Medulla oblongata (tissue), 1 donor: ENCODE data around the gene TNFSF11.
"Not testable (repeated sequence)": the region's sequence is repeated elsewhere in the genome, so short reads cannot be mapped to it uniquely, and the experiment has no call there.

Experiments
- DNase-seq: peaks from one replicate; pipeline ENCODE4 v3.0.0-alpha.2; 2015; ENCODE audit errors: extremely low spot score

TNFSF11 gene, protein sequence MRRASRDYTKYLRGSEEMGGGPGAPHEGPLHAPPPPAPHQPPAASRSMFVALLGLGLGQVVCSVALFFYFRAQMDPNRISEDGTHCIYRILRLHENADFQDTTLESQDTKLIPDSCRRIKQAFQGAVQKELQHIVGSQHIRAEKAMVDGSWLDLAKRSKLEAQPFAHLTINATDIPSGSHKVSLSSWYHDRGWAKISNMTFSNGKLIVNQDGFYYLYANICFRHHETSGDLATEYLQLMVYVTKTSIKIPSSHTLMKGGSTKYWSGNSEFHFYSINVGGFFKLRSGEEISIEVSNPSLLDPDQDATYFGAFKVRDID

DNA sequence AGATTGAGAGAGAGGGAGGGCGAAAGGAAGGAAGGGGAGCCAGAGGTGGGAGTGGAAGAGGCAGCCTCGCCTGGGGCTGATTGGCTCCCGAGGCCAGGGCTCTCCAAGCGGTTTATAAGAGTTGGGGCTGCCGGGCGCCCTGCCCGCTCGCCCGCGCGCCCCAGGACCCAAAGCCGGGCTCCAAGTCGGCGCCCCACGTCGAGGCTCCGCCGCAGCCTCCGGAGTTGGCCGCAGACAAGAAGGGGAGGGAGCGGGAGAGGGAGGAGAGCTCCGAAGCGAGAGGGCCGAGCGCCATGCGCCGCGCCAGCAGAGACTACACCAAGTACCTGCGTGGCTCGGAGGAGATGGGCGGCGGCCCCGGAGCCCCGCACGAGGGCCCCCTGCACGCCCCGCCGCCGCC lies at the start of gene TNFSF11:
Gene TNFSF11, plus strand, starts transcription at position 142 of the 400 bp plus-strand sequence. Its CDS starts 152 bp downstream, at position 294.
- no peak for DNase-seq

DNA sequence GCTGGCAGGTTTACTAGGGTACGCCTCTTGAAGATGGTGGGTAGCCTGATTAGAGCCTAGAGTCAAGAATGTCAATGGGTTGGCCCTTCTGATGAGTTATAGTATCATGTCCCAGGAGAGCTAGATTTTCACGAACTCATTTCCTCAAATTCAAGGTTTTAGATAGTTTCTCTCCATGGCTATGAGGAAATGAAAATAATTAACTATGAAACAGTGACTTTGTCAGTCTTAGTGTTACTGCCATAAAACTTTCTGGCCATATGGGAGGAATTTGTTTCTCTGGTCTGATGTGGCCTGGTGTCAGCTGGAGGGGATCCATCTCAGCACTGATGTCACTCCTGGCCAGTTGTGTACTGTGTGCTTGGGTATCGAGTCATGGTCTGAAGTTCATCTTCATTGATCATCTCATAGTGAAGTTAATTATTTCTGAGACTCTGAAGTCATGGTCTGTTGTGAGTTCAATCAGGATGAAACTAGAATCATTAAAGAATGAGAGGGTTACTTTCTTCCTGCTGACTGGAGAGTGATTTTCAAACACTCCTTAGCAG lies 49.4 kb upstream of the TNFSF11 start:
- no peak for DNase-seq

DNA sequence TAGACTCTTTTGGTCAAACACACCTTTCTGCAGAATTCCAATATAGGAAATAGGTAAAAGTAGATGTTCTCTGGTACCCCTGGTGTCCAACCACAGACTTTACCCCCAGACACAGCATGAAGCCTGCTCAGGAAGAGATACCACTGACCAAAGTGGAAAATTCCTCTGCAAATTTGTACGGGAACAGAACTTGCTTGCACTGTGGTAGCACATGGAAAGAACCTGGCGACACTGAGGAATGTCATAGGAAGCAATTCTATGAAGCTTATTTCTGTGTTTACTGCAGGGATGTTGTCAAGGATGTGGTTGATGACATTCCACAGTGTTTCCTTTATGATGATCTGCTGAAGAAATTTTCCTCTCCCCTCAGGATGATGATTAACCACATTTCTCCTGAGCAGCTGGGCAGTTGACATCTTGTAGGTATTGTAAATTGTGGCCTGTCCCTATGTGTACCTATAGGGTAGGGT lies 48.9 kb upstream of the TNFSF11 start:
- no peak for DNase-seq

DNA sequence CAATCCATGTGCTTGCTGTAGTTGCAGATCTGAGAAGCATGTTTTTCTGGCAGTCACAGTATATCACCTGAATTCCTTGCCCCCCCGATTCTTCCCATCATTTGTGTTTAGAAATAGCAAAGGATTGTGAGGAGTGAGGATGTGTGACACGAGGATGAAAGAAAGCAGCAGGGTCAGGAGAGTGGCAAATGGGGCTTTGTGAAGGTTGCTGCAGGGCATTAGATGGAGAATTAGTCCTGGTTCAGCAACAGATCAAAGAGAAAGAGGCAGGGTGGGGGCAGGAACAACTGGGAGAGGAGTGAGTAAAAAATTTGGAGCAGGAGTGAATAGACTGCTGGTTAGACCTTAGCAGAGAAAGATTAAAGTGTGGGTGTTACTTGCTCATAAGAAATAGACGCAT lies 47.7 kb upstream of the TNFSF11 start:
- no peak for DNase-seq

DNA sequence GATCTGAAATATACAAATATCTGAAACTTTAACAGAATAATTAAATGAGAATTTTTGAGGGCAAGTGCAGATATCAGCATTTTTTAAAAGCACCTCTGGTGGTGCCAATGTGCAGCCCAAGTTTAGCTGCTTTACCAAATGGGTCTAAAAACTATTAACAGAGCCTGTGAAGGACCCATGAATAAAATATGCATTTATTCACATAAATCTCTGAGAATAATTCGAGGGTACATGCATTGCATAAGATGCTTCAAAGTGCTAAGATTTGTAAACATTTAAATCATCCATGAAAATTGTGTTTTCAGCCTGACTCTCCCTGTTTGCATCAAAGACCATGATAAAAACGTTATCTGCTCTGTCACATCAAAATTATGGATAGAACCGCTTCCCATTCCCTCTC lies 47.1 kb upstream of the TNFSF11 start:
- DNase-seq, result no peak

DNA sequence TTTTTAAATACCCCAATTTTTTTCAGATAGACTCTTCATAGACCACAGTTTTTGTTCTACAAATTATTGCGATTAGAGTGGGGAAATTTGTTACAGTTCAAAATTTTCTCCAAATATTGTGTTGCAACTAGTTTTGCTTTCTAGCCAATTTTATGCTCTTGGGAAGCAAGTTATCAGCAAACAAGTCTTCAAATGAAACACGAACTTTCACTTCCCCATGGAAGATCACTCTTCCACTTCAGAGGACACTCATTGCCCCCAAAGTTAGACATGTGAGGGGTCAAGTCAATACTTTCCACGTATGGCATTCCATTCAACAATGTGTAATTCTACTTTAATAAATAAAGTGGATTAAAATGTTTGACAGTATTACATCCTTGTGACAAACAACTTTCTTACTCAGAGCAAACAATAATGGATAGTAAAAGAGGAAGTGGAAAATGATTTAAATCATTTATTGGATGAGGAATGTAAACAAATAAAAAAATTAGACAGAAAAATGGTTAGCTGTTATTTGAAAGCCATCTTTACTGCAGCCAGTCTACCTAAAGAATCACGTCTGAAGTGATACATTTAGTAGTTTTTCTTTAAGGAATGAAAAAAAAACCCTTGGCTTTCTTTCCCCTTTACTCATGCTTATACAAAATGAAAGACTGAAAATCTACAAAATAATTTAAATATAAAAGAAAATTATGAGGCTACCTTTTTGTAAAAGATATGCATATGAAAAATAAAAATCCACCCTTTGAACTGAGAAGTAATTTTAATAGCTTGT lies 41.2 kb upstream of the TNFSF11 start:
- peak; percentile 57 for DNase-seq

DNA sequence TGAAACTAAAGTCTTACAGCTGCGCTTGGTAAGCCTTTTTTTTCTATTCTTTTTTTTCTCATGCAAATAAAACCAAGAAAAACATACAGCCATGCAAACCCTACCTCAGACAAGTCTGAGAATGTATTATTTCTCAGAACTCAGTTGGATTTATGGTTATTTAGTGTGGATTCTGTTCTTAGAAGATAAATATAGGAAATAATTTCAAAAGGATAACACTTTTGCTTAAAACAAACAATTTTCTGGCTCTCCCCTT lies 40.7 kb upstream of the TNFSF11 start:
- no peak for DNase-seq

DNA sequence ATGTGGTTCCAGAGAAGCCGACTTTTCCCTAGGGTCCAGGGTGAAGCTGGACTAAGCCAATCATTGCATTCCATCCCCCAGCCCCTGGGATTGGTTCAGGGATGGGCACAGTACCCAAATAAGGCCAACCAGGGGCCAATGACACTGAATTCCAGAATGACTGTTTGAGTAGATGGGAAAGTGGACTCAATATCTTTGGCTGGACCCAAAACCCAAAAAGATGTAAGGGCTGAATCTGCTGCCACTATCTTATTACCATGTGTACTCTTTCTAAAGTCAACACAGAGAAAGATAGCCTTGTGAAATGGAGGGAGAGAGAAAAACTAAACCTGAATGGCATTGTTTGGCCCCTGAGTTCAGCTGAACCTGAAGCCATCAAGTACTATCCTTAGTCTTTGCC lies 39.2 kb upstream of the TNFSF11 start:
- no peak for DNase-seq

DNA sequence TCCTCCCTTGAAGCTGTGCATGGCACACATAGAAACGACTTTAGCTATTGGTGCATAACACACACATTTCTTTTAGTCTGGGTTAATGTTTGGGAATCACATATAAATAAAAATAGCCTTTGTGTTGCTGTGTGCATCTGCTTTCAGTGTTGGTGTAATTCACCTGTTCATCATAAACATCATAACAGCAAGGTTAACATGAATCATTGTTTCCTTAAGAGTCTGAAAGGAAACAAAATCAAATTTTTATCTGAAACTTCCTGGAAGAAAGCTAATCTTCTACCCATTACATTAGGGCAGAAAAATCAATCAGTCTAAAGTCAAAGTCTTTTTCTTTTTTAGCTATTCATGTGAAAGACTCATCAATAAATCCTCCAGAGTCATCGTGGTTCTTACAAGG lies 35.0 kb upstream of the TNFSF11 start:
- no peak for DNase-seq

DNA sequence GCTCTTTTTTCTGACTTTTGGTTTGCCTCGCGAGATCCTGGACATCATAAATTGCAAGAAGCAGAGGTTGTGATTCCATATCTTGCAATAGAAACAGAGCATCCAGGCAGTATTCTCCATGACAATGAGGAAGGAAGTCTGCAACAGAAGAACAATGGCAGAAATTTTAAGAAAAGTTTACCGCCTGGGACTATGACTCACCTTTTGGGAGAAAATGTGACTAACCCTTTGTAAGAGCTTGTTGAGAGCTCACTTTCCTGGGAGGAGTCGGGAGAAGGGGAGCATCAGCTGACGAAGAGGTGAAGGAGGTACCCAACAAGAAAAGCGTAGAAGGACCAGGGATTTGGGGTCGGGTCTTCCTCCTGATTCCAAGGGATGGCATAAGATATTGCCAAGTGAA lies 34.3 kb upstream of the TNFSF11 start:
- no peak for DNase-seq

DNA sequence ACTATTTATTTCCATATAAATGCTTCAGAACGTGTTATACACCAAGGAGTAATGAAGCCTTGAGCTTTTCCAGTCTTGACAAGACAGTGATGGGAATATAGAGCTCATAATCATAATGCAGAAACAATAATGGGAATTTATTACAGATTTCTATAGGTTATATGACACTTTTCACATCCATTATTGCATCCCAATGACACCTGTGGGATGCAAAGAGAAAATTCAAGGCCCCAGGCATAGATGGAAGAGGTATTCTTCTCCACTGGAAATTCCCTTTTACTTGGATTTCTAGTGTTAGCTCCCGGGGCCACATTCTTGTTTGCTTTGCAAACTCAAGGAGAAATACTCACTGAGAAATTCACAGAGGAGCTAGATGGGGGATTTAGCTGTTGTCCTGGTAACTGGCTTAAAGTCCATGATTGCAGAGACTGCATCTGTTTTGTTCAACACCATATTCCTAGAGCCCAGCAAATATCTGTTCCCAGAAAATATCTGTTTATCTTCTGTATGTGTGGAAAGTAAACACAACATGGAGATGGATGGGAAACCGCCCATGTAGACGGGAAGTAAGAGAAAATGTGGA lies 30.6 kb upstream of the TNFSF11 start:
- no peak for DNase-seq

DNA sequence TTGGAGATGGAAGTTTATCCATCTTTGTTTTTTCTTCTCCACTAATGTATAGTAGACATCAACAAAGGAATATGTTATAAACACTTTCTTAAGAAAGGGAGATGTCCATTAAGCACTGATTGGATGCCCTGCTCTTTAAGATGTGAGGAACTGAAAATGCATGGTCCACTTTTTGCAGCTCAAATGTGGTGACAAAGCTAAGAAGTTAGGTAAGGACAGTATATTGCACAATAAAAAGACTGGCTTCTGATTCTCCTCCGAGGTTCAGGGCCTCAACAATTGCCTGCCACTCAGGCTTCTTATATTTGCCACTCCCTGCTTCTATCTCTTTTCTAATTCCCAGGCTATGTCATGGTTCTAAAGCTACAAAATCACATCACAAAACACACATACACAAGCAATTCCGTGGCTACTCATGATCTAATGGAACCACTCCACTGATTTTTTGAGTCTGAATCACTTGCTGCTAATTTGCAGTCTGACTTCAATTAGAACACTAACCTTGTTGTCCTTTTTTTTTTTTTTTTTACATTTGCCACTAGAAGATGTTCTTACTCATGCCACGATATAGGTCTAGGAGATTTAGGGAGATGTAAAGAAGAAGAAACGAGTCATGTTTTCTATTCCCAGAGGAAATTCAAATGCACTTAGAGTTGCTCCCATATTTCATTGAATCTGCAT lies 29.6 kb upstream of the TNFSF11 start:
- DNase-seq, result peak; percentile 51

DNA sequence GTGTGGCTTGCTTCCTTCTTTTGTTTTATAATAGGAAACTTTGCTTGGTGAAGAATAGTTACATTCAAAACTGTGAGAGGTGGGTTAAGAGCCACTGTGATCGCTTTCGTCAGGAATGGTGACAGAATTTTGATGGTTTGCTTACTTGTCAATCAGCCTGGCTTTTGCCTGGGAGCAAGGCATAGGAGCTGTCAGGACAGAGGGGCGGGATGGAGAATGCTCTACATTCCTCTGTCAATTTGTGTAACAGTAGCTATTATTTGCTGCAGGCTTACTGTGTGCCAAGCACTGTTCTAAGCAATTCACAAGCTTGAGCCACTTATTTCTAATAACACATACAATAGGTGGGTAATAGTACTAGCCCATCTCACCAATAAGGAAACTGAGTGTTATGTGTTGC lies 28.1 kb upstream of the TNFSF11 start:
- no peak for DNase-seq

DNA sequence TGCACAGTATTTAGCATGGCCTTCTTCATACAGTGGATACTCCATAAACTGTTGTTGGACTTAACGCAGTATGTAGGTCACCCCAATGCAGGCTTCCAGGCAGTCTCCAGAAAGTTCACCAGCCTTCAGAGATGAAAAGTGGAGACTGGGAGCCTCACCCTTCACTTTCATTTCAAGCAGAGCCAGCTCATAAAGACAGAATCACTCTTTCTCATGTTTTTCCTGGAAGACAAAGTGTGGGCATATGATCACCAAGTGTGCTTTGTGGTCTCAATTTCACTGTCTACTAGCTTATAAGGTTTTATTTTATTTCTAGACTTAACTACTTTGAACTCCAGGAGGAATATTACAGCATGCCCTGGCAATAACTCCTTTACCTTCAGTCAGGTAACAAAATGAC lies 26.3 kb upstream of the TNFSF11 start:
- no peak for DNase-seq

DNA sequence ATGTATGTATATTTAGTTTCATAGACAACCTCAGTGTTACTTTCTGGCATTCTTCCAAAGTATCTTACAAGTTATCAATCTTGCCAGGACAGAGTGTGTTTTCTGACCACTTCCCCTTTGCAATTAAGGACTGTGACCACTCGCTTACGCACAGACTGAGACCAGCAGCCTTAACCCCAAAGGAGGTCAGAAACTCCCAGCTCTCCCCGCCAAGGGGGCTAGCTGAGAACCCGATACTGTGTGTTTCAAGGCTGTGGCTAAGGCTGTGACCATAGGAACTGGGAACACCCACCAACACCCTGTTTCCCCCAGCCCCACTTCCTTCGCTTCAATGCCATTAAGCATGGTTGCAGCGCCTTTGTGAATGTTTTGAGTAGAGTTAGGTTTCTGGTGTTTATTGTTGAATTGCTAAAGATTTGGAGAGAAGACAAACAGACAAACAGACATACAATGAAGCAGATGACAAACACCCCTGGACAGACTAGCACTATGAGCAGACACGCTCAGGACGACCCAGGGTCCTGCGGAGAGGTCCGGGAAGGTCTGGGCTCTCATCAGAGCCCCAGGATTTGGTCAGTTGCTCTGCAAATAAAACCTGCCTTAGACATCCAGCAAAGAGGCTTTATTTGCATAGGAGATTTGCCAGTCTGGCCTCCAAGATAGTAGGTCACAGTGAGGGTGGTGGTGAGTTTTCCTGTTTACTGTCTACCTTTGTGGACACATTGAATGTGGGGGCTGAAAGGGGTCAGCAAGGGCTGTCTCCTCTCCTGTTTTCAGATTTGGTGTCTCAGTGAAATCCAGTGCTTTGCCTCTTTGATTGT lies 25.0 kb upstream of the TNFSF11 start:
- DNase-seq, result peak; percentile 43

DNA sequence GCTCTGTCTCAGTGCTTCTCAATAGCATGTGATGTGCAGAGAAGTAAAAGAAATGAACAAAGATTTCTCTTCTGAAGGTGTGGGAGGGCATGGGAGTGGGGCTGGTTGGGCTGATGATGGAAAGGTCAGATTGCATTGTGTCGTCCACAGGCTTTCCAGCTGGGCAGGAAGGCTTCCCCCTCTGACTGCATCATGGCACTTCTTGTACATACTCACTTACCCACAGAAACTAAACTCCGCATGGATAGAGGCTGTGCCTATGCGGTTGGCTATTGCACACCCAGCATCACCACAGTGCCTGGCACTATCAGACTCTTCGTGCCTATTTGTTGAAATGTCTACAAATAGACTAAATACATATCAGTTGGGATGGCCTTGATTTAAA lies 24.4 kb upstream of the TNFSF11 start:
- no peak for DNase-seq

DNA sequence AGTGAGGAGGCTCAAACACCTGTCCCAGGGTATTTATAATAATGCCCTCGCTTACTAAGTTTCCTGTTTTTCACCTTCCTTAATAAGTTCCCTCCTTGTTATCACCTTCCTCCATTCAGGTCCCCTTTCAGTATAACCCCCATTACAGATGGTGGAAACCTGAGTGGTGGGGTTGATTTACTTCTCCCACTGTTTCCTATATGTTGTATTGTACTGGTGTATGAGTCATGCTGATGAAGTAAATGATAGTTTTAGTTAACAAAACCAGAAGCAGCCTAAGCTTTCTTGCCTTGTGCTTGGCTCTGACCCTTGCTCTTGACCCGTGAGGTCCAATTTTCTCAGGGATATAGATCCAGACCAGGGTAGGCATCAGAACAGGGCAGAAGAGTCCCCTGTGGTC lies 22.3 kb upstream of the TNFSF11 start:
- DNase-seq, result no peak

DNA sequence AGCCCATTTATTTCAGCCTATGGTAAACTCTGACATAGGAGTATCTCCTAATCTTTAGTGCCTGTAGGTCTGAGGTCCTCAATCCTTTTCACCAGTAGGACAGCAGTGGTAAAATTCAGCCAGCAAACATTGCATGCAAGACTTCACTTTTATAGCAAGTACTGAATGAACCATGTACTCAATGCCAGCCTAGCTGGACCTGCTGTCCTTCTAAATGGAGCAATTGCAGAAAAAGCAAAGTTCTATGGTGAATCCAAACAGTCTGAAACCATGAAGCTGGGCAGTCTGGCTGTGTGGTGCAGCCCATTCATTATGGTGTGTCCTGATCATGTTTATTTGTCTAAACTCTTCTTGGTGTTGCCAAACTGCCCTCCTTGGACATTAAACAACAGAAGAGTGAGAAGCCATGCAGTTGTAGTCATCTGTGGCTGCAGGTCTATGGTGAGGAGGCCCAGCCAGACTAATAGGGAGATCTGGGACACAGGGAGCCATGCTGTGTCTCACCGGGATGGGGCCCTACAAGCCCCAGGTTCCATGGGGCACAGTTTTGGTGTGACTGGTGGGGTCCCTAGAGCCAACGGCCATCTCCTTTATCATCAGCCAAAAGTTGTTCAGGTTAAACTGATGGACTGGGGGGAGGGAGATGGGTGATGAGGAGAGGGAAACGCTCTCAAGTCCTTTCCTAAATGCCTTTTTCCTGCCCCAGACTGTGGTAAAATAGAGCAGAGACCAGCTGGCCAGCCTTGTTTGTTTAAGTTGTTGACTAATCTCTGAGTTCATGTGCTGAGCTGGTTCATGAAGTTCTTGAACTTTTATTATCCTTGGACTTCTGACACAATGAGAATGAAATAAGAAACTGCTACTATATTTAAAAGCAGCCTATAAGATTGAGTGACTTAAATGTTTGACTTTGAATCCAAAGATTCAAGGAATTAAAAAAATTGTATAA lies 20.6 kb upstream of the TNFSF11 start:
- no peak for DNase-seq

DNA sequence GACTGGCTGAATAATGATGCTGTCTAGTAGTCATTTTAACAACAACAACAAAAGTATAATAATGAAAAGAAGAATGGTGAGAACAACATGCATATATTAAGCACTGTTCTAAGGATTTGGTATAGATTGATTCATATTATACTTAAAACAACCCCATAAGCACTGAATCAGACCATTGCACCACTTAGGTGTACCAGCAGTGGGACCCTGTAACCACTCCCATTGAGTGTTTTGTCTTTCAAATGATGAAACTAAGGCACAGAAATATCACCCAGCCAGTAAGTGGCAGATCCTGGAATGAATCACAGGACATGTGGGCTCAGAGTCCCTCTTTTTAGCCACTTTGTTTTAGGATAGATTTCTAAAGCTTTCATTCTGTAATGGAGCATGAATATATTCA lies 14.9 kb upstream of the TNFSF11 start:
- DNase-seq, result no peak

DNA sequence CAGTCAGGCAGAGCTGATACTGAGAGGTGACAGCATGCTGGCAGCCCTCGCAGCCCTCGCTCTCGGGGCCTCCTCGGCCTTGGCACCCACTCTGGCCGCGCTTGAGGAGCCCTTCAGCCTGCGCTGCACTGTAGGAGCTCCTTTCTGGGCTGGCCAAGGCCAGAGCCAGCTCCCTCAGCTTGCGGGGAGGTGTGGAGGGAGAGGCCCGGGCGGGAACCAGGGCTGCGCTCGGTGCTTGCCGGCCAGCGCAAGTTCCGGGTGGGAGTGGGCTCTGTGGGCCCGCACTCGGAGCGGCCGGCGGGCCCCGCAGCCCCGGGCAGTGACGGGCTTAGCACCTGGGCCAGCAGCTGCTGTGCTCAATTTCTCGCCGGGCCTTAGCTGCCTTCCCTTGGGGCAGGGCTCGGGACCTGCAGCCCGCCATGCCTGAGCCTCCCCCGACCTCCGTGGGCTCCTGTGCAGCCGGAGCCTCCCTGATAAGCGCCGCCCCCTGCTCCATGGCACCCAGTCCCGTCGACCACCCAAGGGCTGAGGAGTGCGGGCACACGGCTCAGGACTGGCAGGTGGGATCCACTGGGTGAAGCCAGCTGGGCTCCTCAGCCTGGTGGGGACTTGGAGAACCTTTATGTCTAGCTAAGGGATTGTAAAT lies 14.3 kb upstream of the TNFSF11 start:
- not testable (repeated sequence) for DNase-seq
